Smooth muscle cell (in vitro differentiated cells): ENCODE data around the gene USP30. TPM values are rescaled to one million over a fixed set of nuclear protein-coding genes. Genes with fewer than 3 reads are reported as not detected.

Source experiments
- DNase-seq: peaks from one replicate; lab custom pipeline; 2025; ENCODE audit not compliant: unreplicated experiment; lab: John Stamatoyannopoulos, UW
- H2AFZ ChIP-seq: fragments of 200-600 bp; sonication (generic); 2 replicates; pipeline ENCODE4 v1.6.0; 2016; ENCODE audit warnings: antibody characterized with exemption, low read depth, mild to moderate bottlenecking
- H3F3A ChIP-seq: fragments of 200-600 bp; sonication (generic); 2 replicates; pipeline ENCODE4 v1.6.0; 2017; ENCODE audit warnings: antibody characterized with exemption, low read depth
- H3K27ac ChIP-seq: fragments of 200-600 bp; sonication (generic); 2 replicates; pipeline ENCODE4 v1.5.1; 2016; ENCODE audit warnings: low read depth, mild to moderate bottlenecking
- H3K27me3 ChIP-seq: fragments of 200-600 bp; sonication (generic); 2 replicates; pipeline ENCODE4 v1.6.1; 2016; ENCODE audit warnings: low read depth, mild to moderate bottlenecking
- H3K36me3 ChIP-seq: fragments of 200-600 bp; sonication (generic); 2 replicates; pipeline ENCODE4 v1.5.1; 2016; ENCODE audit warnings: low read depth
- H3K4me1 ChIP-seq: fragments of 200-600 bp; sonication (generic); 2 replicates; pipeline ENCODE4 v1.5.1; 2016; ENCODE audit warnings: low read depth
- H3K4me2 ChIP-seq: fragments of 200-600 bp; sonication (generic); 2 replicates; pipeline ENCODE4 v1.6.0; 2016; ENCODE audit warnings: mild to moderate bottlenecking
- H3K4me3 ChIP-seq: fragments of 200-600 bp; sonication (generic); 2 replicates; pipeline ENCODE4 v1.5.1; 2016; ENCODE audit warnings: mild to moderate bottlenecking
- H3K79me2 ChIP-seq: fragments of 200-600 bp; sonication (generic); 2 replicates; pipeline ENCODE4 v1.6.0; 2016; ENCODE audit warnings: low read depth, mild to moderate bottlenecking
- H3K9ac ChIP-seq: fragments of 200-600 bp; sonication (generic); 2 replicates; pipeline ENCODE4 v1.6.0; 2016; ENCODE audit warnings: low read depth
- H3K9me3 ChIP-seq: fragments of 200-600 bp; sonication (generic); replicated peaks from 2 replicates; pipeline ENCODE4 v1.5.1; 2016; ENCODE audit warnings: low read depth
- H4K20me1 ChIP-seq: fragments of 200-600 bp; sonication (generic); 2 replicates; pipeline ENCODE4 v1.6.0; 2016; ENCODE audit warnings: low read depth
- WGBS: methylation state at CpG from one replicate; pipeline ENCODE4 v1.1.7; 2016; ENCODE audit warnings: low lambda C conversion rate; 5-methylcytosine and 5-hydroxymethylcytosine counted together
- polyA plus RNA-seq: library from polyadenylated mRNA; unstranded; fragments of >200 nt; fragmentation: Nextera tagmentation; extraction: Ambion mirVana; gene quantifications from 2 replicates; pipeline ENCODE4 v1.2.1, GENCODE V29; 2016
- total RNA-seq: library from RNA; depleted of rRNA; stranded (reverse); fragments of >200 nt; gene quantifications from 2 replicates; pipeline ENCODE4 v1.2.3, GENCODE V29; 2014
- TF ChIP-seq, protein P1 (sequence below): fragments of 200-600 bp; sonication (generic); IDR thresholded peaks from 2 replicates; pipeline ENCODE4 v1.5.1; 2017; ENCODE audit warnings: borderline replicate concordance, mild to moderate bottlenecking, antibody characterized with exemption; ENCODE audit not compliant: insufficient read depth, poor library complexity, severe bottlenecking

USP30 gene
- total and polyA plus RNA-seq, 2 experiments from 2014 or later, result 10.3 to 19.9 TPM

DNA sequence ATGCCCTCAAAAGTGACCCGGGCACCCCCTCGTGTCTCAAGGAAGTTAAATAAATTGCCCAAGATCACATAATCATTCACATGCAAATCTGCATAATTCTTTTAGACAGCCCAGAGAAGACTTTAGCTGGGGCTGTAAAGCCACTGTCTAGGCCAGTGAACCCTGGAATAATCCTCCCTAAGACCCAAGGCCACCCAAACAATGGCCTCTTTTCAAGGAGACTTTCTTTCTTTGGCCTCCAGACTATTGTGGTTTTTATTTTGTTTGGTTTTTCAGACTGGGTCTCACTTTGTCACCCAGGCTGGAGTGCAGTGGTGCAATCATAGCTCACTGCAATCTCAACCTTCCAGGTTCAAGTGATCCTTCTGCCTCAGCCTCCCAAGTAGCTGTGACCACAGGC lies 42.1 kb upstream of the USP30 start:
- H3K4me1 ChIP-seq, result no peaks in the 10 kb centered on the region
- H2AFZ ChIP-seq, result no peak overlapping the region
- no peak overlapping the region for H3K4me3 ChIP-seq
- H3K27me3 ChIP-seq, result peaks cover 19% of the 10 kb centered on the region
- TF ChIP-seq, protein P1, sequence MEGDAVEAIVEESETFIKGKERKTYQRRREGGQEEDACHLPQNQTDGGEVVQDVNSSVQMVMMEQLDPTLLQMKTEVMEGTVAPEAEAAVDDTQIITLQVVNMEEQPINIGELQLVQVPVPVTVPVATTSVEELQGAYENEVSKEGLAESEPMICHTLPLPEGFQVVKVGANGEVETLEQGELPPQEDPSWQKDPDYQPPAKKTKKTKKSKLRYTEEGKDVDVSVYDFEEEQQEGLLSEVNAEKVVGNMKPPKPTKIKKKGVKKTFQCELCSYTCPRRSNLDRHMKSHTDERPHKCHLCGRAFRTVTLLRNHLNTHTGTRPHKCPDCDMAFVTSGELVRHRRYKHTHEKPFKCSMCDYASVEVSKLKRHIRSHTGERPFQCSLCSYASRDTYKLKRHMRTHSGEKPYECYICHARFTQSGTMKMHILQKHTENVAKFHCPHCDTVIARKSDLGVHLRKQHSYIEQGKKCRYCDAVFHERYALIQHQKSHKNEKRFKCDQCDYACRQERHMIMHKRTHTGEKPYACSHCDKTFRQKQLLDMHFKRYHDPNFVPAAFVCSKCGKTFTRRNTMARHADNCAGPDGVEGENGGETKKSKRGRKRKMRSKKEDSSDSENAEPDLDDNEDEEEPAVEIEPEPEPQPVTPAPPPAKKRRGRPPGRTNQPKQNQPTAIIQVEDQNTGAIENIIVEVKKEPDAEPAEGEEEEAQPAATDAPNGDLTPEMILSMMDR, result no peak
- WGBS, result 83% methylated on average over 2 of the region's 2 CpGs
- H3F3A ChIP-seq, result no peaks in the 10 kb centered on the region
- DNase-seq, result no peak
- no peaks in the 10 kb centered on the region for H3K79me2 ChIP-seq
- H4K20me1 ChIP-seq, result no peaks in the 10 kb centered on the region
- H3K9me3 ChIP-seq, result no peaks in the 10 kb centered on the region
- H3K9ac ChIP-seq, result no peak overlapping the region
- no peak overlapping the region for H3K27ac ChIP-seq
- no peaks in the 10 kb centered on the region for H3K36me3 ChIP-seq
- no peak overlapping the region for H3K4me2 ChIP-seq

DNA sequence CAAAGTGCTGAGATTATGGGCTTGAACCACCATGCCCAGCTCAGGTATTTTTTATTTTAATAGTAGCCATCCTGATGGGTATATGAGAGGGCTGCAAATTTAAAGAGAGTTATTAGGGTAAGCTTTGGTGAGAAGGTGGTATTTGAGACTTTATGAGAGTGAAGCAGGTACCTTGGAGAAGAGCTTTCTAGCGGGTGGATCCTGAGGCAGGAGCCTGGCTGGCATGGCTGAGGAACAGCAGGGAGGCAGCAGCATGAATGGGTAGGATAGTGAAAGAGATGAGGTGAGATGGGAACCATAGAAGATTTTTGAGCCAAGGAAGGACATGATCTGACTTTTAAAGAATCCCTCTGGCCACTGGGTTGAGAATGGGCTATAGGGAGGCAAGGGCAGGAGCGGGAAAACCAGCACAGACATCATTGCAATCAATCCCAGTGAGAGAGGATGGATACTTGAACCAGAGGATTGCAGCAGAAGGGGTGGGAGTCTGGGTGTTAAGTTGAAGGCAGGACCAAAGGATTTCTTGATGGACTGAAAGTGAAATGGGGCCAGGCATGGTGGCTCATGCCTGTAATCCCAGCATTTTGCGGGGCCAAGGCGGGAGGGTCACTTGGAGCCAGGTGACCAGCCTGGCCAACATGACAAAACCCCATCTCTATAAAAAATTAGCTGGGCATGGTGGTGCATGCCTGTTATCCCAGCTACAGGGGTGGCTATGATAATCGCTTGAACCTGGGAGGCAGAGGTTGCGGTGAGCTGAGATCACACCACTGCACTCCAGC lies 37.2 kb upstream of the USP30 start:
- no peaks in the 10 kb centered on the region for H3K79me2 ChIP-seq
- H3K4me2 ChIP-seq, result no peak overlapping the region
- DNase-seq, result no peak
- WGBS, result 90% methylated on average over 6 of the region's 6 CpGs
- H3K9me3 ChIP-seq, result no peaks in the 10 kb centered on the region
- H3K27me3 ChIP-seq, result peaks cover 12% of the 10 kb centered on the region
- H3K9ac ChIP-seq, result no peak overlapping the region
- TF ChIP-seq, protein P1, result no peak
- no peaks in the 10 kb centered on the region for H4K20me1 ChIP-seq
- H3K4me1 ChIP-seq, result no peaks in the 10 kb centered on the region
- no peaks in the 10 kb centered on the region for H3F3A ChIP-seq
- H3K27ac ChIP-seq, result no peak overlapping the region
- H3K4me3 ChIP-seq, result no peak overlapping the region
- H2AFZ ChIP-seq, result no peak overlapping the region
- H3K36me3 ChIP-seq, result no peaks in the 10 kb centered on the region

DNA sequence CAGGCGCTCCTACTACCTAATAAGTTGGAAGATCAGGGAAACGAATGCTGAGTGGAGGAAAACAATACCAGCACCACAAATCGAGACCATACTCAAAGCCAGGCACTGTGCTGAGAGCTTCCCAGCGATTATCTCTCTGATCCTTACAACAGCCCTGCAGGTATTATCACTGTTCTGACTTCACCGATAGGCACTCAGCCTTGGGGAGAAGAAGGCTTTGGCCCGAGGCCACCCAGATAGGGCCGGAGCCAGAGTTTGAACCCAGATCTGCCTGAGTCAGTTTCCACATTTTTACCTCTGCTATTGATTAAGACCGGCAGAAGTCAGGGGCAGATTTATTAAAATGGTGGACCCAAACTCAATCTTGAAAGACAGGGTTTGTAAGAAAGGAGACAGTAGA lies 36.4 kb upstream of the USP30 start:
- DNase-seq, result no peak
- WGBS, result 80% methylated on average over 8 of the region's 8 CpGs

More for the DNA sequence above, 36.4 kb upstream of the USP30 start:
- Histone ChIP-seq H3K9ac (no peak overlapping the region), H3K36me3 (no peaks in the 10 kb centered on the region), H3K4me2 (no peak overlapping the region), H4K20me1 (no peaks in the 10 kb centered on the region), H3K4me1 (no peaks in the 10 kb centered on the region), H3K27ac (no peak overlapping the region), H3K9me3 (no peaks in the 10 kb centered on the region), H3F3A (no peaks in the 10 kb centered on the region), H3K27me3 (peaks cover 12% of the 10 kb centered on the region), H3K4me3 (no peak overlapping the region), H2AFZ (no peak overlapping the region), H3K79me2 (no peaks in the 10 kb centered on the region)
- TF ChIP-seq, protein P1, result no peak
